Neural progenitor cell (in vitro differentiated cells): Measurements from ENCODE around the gene ACSM6. TPM values are rescaled to one million over a fixed set of nuclear protein-coding genes. Genes with fewer than 3 reads are reported as not detected.
A peak's percentile ranks its signal among the peaks of the same experiment; 100 is the strongest.

ENCODE experiments used
- DNase-seq: peaks from one replicate; pipeline ENCODE4 v3.0.0-alpha.2; 2016; ENCODE audit warnings: low spot score
- H2AFZ ChIP-seq: fragments of 200-600 bp; sonication (generic); replicated peaks from 2 replicates; pipeline ENCODE4 v1.6.1; 2016; ENCODE audit warnings: antibody characterized with exemption
- H3F3A ChIP-seq: fragments of 200-600 bp; sonication (generic); 2 replicates; pipeline ENCODE4 v1.6.1; 2016; ENCODE audit warnings: antibody characterized with exemption, low read depth
- H3K27ac ChIP-seq: fragments of 200-600 bp; sonication (generic); 2 replicates; pipeline ENCODE4 v1.5.1; 2016; ENCODE audit warnings: mild to moderate bottlenecking
- H3K27me3 ChIP-seq: fragments of 200-600 bp; sonication (generic); 2 replicates; pipeline ENCODE4 v1.6.1; 2016; ENCODE audit warnings: mild to moderate bottlenecking, moderate library complexity
- H3K36me3 ChIP-seq: fragments of 200-600 bp; sonication (generic); 2 replicates; pipeline ENCODE4 v1.5.1; 2016
- H3K4me1 ChIP-seq: fragments of 200-600 bp; sonication (generic); 2 replicates; pipeline ENCODE4 v1.6.1; 2016; ENCODE audit warnings: mixed run types
- H3K4me2 ChIP-seq: fragments of 200-600 bp; sonication (generic); 2 replicates; pipeline ENCODE4 v1.6.1; 2016
- H3K4me3 ChIP-seq: fragments of 200-600 bp; sonication (generic); 2 replicates; pipeline ENCODE4 v1.5.1; 2016
- H3K79me2 ChIP-seq: fragments of 200-600 bp; sonication (generic); 2 replicates; pipeline ENCODE4 v1.6.1; 2016; ENCODE audit warnings: low read depth
- H3K9ac ChIP-seq: fragments of 200-600 bp; sonication (generic); 2 replicates; pipeline ENCODE4 v1.6.1; 2016
- H3K9me3 ChIP-seq: fragments of 200-600 bp; sonication (generic); 2 replicates; pipeline ENCODE4 v1.5.1; 2016; ENCODE audit warnings: low read depth
- H4K20me1 ChIP-seq: fragments of 200-600 bp; sonication (generic); 2 replicates; pipeline ENCODE4 v1.6.1; 2016; ENCODE audit warnings: low read depth
- H3K27ac Mint-ChIP-seq: 3 replicates; pipeline ENCODE4 v1.8.0; 2021; ENCODE audit warnings: mixed read lengths
- H3K27me3 Mint-ChIP-seq: 2 replicates; pipeline ENCODE4 v1.8.0; 2022; ENCODE audit warnings: low read depth, mild to moderate bottlenecking, inconsistent platforms, moderate library complexity, mixed read lengths; ENCODE audit not compliant: insufficient read depth
- H3K36me3 Mint-ChIP-seq: 3 replicates; pipeline ENCODE4 v1.8.0; 2021; ENCODE audit warnings: mixed read lengths
- H3K4me1 Mint-ChIP-seq: 3 replicates; pipeline ENCODE4 v1.8.0; 2021; ENCODE audit warnings: mixed read lengths
- H3K4me3 Mint-ChIP-seq: 3 replicates; pipeline ENCODE4 v1.8.0; 2021; ENCODE audit warnings: mild to moderate bottlenecking, moderate library complexity, mixed read lengths
- H3K9me3 Mint-ChIP-seq: 3 replicates; pipeline ENCODE4 v1.8.0; 2020; ENCODE audit warnings: mixed read lengths
- CTCF ChIP-seq: fragments of 200-600 bp; sonication (generic); IDR thresholded peaks from 2 replicates; pipeline ENCODE4 v1.5.1; 2017; ENCODE audit warnings: antibody characterized with exemption, mild to moderate bottlenecking
- EZH2 ChIP-seq: fragments of 200-600 bp; sonication (generic); IDR thresholded peaks from 2 replicates; pipeline ENCODE4 v1.6.1; 2017; ENCODE audit warnings: antibody characterized with exemption, mild to moderate bottlenecking, moderate library complexity
- EZH2phosphoT487 ChIP-seq: fragments of 200-600 bp; sonication (generic); IDR thresholded peaks from 2 replicates; pipeline ENCODE4 v1.6.1; 2017; ENCODE audit warnings: antibody characterized with exemption
- total RNA-seq: library from RNA; depleted of rRNA; stranded (reverse); fragments of >200 nt; gene quantifications from 2 replicates; pipeline ENCODE4 v1.2.3, GENCODE V29; 2015; ENCODE audit warnings: low replicate concordance

ACSM6 gene
- total RNA-seq, 1 donor from 2014 or later, result not detected

GRCh38 chr10:95263864-95264226, 69.8 kb downstream of the ACSM6 start:
- Mint-ChIP-seq H3K4me1 (peaks cover 40% of the 10 kb centered on the region), H3K9me3 (no peaks in the 10 kb centered on the region), H3K36me3 (no peaks in the 10 kb centered on the region), H3K4me3 (no peak overlapping the region), H3K27ac (no peak overlapping the region), H3K27me3 (peaks cover 5% of the 10 kb centered on the region)
- Histone ChIP-seq H3K4me3 (no peak overlapping the region), H3F3A (peaks cover 16% of the 10 kb centered on the region), H2AFZ (no peak overlapping the region), H3K27me3 (no peaks in the 10 kb centered on the region), H3K4me1 (peaks cover 26% of the 10 kb centered on the region), H3K79me2 (no peaks in the 10 kb centered on the region), H3K36me3 (no peaks in the 10 kb centered on the region), H4K20me1 (no peaks in the 10 kb centered on the region), H3K27ac (no peak overlapping the region), H3K4me2 (peak overlapping the region; percentile 54), H3K9ac (no peak overlapping the region), H3K9me3 (no peaks in the 10 kb centered on the region)
- DNase-seq, result no peak
- TF ChIP-seq EZH2phosphoT487, result no peak
- TF ChIP-seq EZH2, result no peak
- no peak for TF ChIP-seq CTCF

- Histone ChIP-seq H3K79me2 (no peaks in the 10 kb centered on the region), H3K36me3 (no peaks in the 10 kb centered on the region), H3K4me3 (no peak overlapping the region), H3K27me3 (no peaks in the 10 kb centered on the region), H3K27ac (no peak overlapping the region), H3K9ac (no peak overlapping the region), H3K4me2 (peak overlapping the region; percentile 54), H3K9me3 (no peaks in the 10 kb centered on the region), H3F3A (peaks cover 16% of the 10 kb centered on the region), H2AFZ (no peak overlapping the region), H4K20me1 (no peaks in the 10 kb centered on the region), H3K4me1 (peaks cover 26% of the 10 kb centered on the region)
- no peaks in the 10 kb centered on the region for H3K9me3 Mint-ChIP-seq
- H3K36me3 Mint-ChIP-seq, result no peaks in the 10 kb centered on the region
- peak; percentile 42 for DNase-seq
- H3K4me3 Mint-ChIP-seq, result no peak overlapping the region
- TF ChIP-seq EZH2phosphoT487 (no peak), CTCF (no peak), EZH2 (no peak)
- peaks cover 40% of the 10 kb centered on the region for H3K4me1 Mint-ChIP-seq
- H3K27me3 Mint-ChIP-seq, result peaks cover 5% of the 10 kb centered on the region
- peak overlapping the region; percentile 61 for H3K27ac Mint-ChIP-seq
These were observed 70.4 kb downstream of the ACSM6 start for GRCh38 chr10:95264227-95265051.

- H3K36me3 ChIP-seq, result no peaks in the 10 kb centered on the region
- peaks cover 37% of the 10 kb centered on the region for H3K4me1 Mint-ChIP-seq
These were observed 71.5 kb downstream of the ACSM6 start for GRCh38 chr10:95265572-95265971.

More at GRCh38 chr10:95265572-95265971, 71.5 kb downstream of the ACSM6 start:
- H3K27ac ChIP-seq, result no peak overlapping the region
- no peaks in the 10 kb centered on the region for H3K9me3 ChIP-seq
- H3K4me3 ChIP-seq, result no peak overlapping the region
- H3K4me3 Mint-ChIP-seq, result no peak overlapping the region
- peaks cover 26% of the 10 kb centered on the region for H3K4me1 ChIP-seq
- H3K79me2 ChIP-seq, result no peaks in the 10 kb centered on the region
- H3K9ac ChIP-seq, result no peak overlapping the region
- H3K27ac Mint-ChIP-seq, result no peak overlapping the region
- no peak for TF ChIP-seq EZH2phosphoT487
- TF ChIP-seq CTCF, result no peak
- TF ChIP-seq EZH2, result no peak
- H3K36me3 Mint-ChIP-seq, result no peaks in the 10 kb centered on the region
- H3K27me3 ChIP-seq, result no peaks in the 10 kb centered on the region
- H3K27me3 Mint-ChIP-seq, result peaks cover 8% of the 10 kb centered on the region
- peaks cover 16% of the 10 kb centered on the region for H3F3A ChIP-seq
- no peak overlapping the region for H3K4me2 ChIP-seq
- H4K20me1 ChIP-seq, result no peaks in the 10 kb centered on the region
- no peak overlapping the region for H2AFZ ChIP-seq
- H3K9me3 Mint-ChIP-seq, result no peaks in the 10 kb centered on the region
- DNase-seq, result no peak
